MCF 10A (cell line): Measurements from ENCODE around the gene ACAP3. TPM values are rescaled to one million over a fixed set of nuclear protein-coding genes. Genes with fewer than 3 reads are reported as not detected.

Source experiments
- BruUV-seq: library from RNA; stranded (reverse); fragments of 400-500 nt; replicated peaks from 2 replicates; lab custom pipeline; 2021; lab: Mats Ljungman, UMichigan
- CTCF ChIA-PET: fragments of 300-600 bp; sonication (Branson Sonifier 250); formaldehyde crosslinking; extraction: SDS; loops from one replicate; lab custom pipeline; 2021; ENCODE audit warnings: antibody characterized with exemption, inconsistent platforms; lab: Yijun Ruan, JAX
- POLR2A ChIA-PET: fragments of 300-600, 350-650 bp; sonication (Branson Sonifier 250); formaldehyde crosslinking; extraction: SDS; loops from one replicate; lab custom pipeline; 2020; ENCODE audit warnings: antibody characterized with exemption, inconsistent platforms; lab: Yijun Ruan, JAX
- DNase-seq: peaks from one replicate; pipeline ENCODE4 v3.0.0-alpha.2; 2018; ENCODE audit not compliant: unreplicated experiment
- H3K27ac Mint-ChIP-seq: one replicate; pipeline ENCODE4 v1.8.0; 2022; ENCODE audit warnings: mild to moderate bottlenecking, low read depth, mixed read lengths; ENCODE audit not compliant: unreplicated experiment
- H3K27me3 Mint-ChIP-seq: one replicate; pipeline ENCODE4 v1.8.0; 2022; ENCODE audit warnings: mixed read lengths; ENCODE audit not compliant: insufficient read depth, unreplicated experiment
- H3K36me3 Mint-ChIP-seq: one replicate; pipeline ENCODE4 v1.8.0; 2022; ENCODE audit warnings: mild to moderate bottlenecking, moderate library complexity, mixed read lengths; ENCODE audit not compliant: insufficient read depth, unreplicated experiment
- H3K4me1 Mint-ChIP-seq: one replicate; pipeline ENCODE4 v1.8.0; 2022; ENCODE audit warnings: mixed read lengths; ENCODE audit not compliant: insufficient read depth, unreplicated experiment
- H3K4me3 Mint-ChIP-seq: one replicate; pipeline ENCODE4 v1.8.0; 2022; ENCODE audit warnings: mild to moderate bottlenecking, moderate library complexity, mixed read lengths; ENCODE audit not compliant: unreplicated experiment
- H3K9me3 Mint-ChIP-seq: one replicate; pipeline ENCODE4 v1.8.0; 2022; ENCODE audit warnings: mixed read lengths; ENCODE audit not compliant: unreplicated experiment
- intact Hi-C: fragments of 100-400 bp; cut with micrococcal nuclease; formaldehyde crosslinking; loops from 2 replicates; pipeline ENCODE4 v1.14.1; 2022
- total RNA-seq: library from RNA; stranded (reverse); gene quantifications from 2 replicates; pipeline ENCODE4 v1.2.3, GENCODE V29; 2022
- TF ChIP-seq, protein P1 (sequence below): fragments of 200-600 bp; IDR thresholded peaks from one replicate; pipeline ENCODE4 v1.8.0; 2022; ENCODE audit warnings: antibody characterized with exemption, mild to moderate bottlenecking; ENCODE audit not compliant: unreplicated experiment

The ACAP3 gene
- total RNA-seq, 1 experiment from 2014 or later, result 33.5 TPM

- CTCF ChIA-PET, result interaction anchor here (0.6 kb wide), 2 partner anchors 24 to 182 kb away, joined by 3 read pairs; no protein-coding TSS in a partner anchor
These were observed 8.7 kb downstream of the ACAP3 start for GRCh38 chr1:1298861-1299685.

GRCh38 chr1:1297802-1298424 lies 9.8 kb downstream of the ACAP3 start:
- ChIA-PET POLR2A (no interaction called here), CTCF (interaction anchor here (0.6 to 0.7 kb wide), 3 partner anchors 20 to 180 kb away, joined by 3 read pairs; no protein-coding TSS in a partner anchor)
- Mint-ChIP-seq H3K27me3 (no peaks in the 10 kb centered on the region), H3K4me1 (no peaks in the 10 kb centered on the region), H3K36me3 (peaks cover 10% of the 10 kb centered on the region), H3K27ac (no peak overlapping the region), H3K4me3 (no peak overlapping the region), H3K9me3 (no peaks in the 10 kb centered on the region)
- DNase-seq, result no peak
- intact Hi-C loops, result loop anchor here (10.0 kb wide), 1 partner anchor 313 kb away; the partner anchor contains the start of gene PERM1
- TF ChIP-seq, protein P1, sequence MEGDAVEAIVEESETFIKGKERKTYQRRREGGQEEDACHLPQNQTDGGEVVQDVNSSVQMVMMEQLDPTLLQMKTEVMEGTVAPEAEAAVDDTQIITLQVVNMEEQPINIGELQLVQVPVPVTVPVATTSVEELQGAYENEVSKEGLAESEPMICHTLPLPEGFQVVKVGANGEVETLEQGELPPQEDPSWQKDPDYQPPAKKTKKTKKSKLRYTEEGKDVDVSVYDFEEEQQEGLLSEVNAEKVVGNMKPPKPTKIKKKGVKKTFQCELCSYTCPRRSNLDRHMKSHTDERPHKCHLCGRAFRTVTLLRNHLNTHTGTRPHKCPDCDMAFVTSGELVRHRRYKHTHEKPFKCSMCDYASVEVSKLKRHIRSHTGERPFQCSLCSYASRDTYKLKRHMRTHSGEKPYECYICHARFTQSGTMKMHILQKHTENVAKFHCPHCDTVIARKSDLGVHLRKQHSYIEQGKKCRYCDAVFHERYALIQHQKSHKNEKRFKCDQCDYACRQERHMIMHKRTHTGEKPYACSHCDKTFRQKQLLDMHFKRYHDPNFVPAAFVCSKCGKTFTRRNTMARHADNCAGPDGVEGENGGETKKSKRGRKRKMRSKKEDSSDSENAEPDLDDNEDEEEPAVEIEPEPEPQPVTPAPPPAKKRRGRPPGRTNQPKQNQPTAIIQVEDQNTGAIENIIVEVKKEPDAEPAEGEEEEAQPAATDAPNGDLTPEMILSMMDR, result no peak
- no TSS peak for BruUV-seq

More at GRCh38 chr1:1298861-1299685, 8.7 kb downstream of the ACAP3 start:
- Mint-ChIP-seq H3K9me3 (no peaks in the 10 kb centered on the region), H3K27me3 (no peaks in the 10 kb centered on the region), H3K4me3 (no peak overlapping the region), H3K4me1 (peaks cover 6% of the 10 kb centered on the region), H3K36me3 (peaks cover 6% of the 10 kb centered on the region), H3K27ac (no peak overlapping the region)
- POLR2A ChIA-PET, result no interaction called here
- no TSS peak for BruUV-seq
- DNase-seq, result no peak
- TF ChIP-seq, protein P1, result no peak
- intact Hi-C loops, result loop anchor here (10.0 kb wide), 1 partner anchor 314 kb away; the partner anchor contains the start of gene PERM1

- TF ChIP-seq, protein P1, result no peak
- peaks cover 23% of the 10 kb centered on the region for H3K36me3 Mint-ChIP-seq
- CTCF ChIA-PET, result no interaction called here
- POLR2A ChIA-PET, result interaction anchor here (0.6 kb wide), 1 partner anchor 174 kb away, joined by 3 read pairs; no protein-coding TSS in a partner anchor
- H3K4me1 Mint-ChIP-seq, result no peaks in the 10 kb centered on the region
- H3K4me3 Mint-ChIP-seq, result no peak overlapping the region
- BruUV-seq, result no TSS peak
- H3K27me3 Mint-ChIP-seq, result no peaks in the 10 kb centered on the region
- DNase-seq, result no peak
- no peaks in the 10 kb centered on the region for H3K9me3 Mint-ChIP-seq
- no peak overlapping the region for H3K27ac Mint-ChIP-seq
- intact Hi-C loops, result loop anchor here (10.0 kb wide), 1 partner anchor 312 kb away; the partner anchor contains the start of gene PERM1
These were observed 11.4 kb downstream of the ACAP3 start for GRCh38 chr1:1296070-1297061.
